Measurements from ENCODE around the gene PLA2G15.
A peak's percentile ranks its signal among the peaks of the same experiment; 100 is the strongest.

PLA2G15 gene

GRCh38 chr16:68215302-68215701 lies 29.9 kb upstream of the PLA2G15 start:
- H3K27ac ChIP-seq: no peak overlapping the region
- TF ChIP-seq CTCF (conservative IDR thresholded peaks at IDR 0.05): no peak

GRCh38 chr16:68216240-68216639 lies 28.9 kb upstream of the PLA2G15 start:
- no peak for TF ChIP-seq CTCF (conservative IDR thresholded peaks at IDR 0.05)
- no peak overlapping the region for H3K27ac ChIP-seq

GRCh38 chr16:68217506-68217905 lies 27.7 kb upstream of the PLA2G15 start:
- TF ChIP-seq CTCF (conservative IDR thresholded peaks at IDR 0.05): no peak
- no peak overlapping the region for H3K27ac ChIP-seq

GRCh38 chr16:68219725-68220351 lies 25.3 kb upstream of the PLA2G15 start:
- TF ChIP-seq CTCF (conservative IDR thresholded peaks at IDR 0.05): no peak
- H3K27ac ChIP-seq: no peak overlapping the region

- TF ChIP-seq CTCF (conservative IDR thresholded peaks at IDR 0.05): no peak
- no peak overlapping the region for H3K27ac ChIP-seq
These were observed 22.1 kb upstream of the PLA2G15 start for GRCh38 chr16:68223072-68223471.

- no peak for TF ChIP-seq CTCF (conservative IDR thresholded peaks at IDR 0.05)
- H3K27ac ChIP-seq: no peak overlapping the region
These were observed 19.1 kb upstream of the PLA2G15 start for GRCh38 chr16:68226116-68226515.

- no peak for TF ChIP-seq CTCF (conservative IDR thresholded peaks at IDR 0.05)
- H3K27ac ChIP-seq: peak overlapping the region; percentile 41
These were observed 17.9 kb upstream of the PLA2G15 start for GRCh38 chr16:68227183-68227793.
